HG03457 (cell line): Measurements from ENCODE around the gene RAB17.

Experiments used
- ATAC-seq: cut with Tn5 transposase; IDR thresholded peaks from one replicate; pipeline ENCODE4 v1.9.1; 2021; ENCODE audit warnings: moderate number of reproducible peaks; ENCODE audit not compliant: unreplicated experiment

RAB17 gene

GRCh38 chr2:237581326-237581725 lies 9.2 kb downstream of the RAB17 start:
- no peak for ATAC-seq

- ATAC-seq = no peak
These were observed 12.3 kb downstream of the RAB17 start for GRCh38 chr2:237577956-237578870.

GRCh38 chr2:237577458-237577857 lies 13.1 kb downstream of the RAB17 start:
- no peak for ATAC-seq

DNA sequence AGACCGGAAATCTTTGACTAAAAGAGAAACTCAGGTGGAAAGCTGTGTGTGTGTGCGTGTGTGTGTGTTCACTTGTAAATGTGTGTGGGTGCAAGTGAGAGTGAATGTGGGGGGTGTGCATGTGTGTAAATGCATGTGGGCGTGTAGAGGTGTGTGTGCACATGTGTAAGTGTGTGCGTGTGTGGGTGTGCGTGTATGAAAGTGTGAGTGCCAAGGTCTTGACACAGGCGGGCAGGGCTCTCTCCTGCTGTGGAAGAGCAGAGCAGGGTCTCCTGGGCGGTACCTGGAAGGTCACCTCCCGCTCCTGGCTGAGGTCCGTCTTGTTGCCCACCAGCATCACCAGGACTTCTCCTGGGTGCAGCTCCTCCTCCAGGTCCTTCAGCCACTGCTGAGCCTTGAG lies 13.6 kb downstream of the RAB17 start:
- ATAC-seq = no peak

- no peak for ATAC-seq
These were observed 14.4 kb downstream of the RAB17 start for GRCh38 chr2:237575869-237576862.

DNA sequence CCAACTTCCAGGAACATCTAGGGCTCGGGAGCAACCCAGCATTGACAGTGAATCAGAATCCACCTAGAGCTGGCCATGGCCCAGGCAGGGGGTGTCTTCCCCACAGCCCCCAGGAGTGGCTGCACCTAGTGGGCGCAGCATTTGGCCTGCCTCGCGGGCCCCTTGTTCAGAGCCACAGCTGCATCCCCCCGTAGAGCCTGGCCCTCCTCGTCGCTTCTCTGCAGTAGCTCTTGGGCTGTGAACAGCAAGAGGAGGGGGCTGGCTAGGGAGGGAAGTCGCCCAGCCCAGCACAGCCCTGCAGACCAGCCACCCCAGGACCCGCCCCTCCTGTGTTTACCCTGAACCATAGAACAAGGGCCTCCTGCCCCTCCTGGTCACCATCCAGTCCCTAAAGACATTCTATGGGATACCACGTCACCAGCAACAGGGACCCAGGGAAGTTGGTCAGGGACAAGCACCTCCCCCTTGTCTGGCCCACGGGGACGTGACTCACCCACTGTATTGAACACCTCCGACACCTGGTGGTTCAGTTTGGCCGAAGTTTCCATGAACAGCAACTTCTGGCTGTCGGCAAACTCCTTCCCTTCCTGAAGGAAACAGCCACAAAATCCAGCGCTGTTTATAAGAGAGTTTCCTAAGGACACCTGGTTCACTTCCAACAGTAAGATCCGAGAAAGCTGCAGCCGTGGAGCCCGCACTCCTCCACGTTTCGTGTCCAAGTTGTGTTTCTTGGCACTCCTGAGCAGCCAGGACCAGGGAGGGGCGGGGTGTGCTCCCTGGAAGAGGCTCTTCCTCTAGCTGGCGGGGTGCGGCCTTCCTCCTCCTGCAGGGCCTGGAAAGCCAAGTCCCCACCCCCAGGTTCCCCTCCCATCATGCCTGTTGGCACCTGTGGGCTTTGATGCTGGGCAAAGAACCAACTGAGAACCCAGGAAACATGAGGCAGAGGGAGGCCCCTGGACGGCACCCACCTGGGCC lies 15.4 kb downstream of the RAB17 start:
- no peak for ATAC-seq

DNA sequence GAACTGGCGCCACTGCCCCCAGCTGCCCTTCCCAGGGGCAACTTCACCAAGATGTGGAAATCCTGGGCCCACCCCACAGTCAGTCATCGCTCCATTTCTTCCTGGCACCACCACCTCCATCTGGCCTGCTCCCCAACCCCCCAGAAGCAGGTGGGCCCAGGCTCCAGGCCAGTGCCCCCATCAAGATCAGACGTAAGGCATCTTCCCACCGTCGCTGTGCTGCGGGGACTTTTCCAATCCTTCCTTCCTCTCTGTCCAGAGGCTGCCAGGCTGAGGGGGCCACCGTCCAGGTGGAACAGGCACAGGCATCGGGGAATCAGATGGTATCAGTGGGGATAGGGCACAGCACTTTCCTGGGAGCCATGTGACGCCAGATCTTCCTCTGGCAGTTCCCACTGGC lies 16.1 kb downstream of the RAB17 start:
- no peak for ATAC-seq

DNA sequence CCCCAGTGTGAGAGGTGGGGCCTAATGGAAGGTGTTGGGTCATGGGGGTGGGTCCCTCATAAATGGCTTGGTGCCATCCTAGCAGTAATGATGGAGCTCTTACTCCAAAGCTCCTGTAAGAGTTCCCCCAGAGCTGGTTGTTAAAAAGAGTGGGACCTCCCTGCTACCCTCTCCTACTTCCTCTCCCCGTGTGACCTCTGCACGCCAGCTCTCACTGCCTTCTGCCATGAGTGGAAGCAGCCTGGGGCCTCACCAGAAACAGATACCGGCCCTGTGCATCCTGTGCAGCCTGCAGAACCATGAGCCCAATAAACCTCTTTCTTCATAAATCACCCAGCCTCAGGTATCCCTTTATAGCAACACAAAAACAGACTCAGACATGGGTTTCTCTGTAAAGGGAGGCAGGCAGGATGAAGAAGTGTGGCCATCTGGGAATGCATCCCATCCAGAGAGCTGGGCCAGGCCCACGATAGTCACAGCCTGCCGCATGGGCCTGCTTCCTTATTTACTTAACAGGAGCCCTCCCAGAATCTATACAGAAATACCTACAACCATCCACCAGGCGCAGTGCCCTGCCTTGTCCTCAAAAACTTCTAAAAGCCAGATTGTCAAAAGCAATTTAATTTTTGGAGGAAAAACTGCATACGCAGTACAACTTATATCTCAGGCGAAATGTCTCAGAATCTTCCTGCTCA lies 16.7 kb downstream of the RAB17 start:
- ATAC-seq = no peak

DNA sequence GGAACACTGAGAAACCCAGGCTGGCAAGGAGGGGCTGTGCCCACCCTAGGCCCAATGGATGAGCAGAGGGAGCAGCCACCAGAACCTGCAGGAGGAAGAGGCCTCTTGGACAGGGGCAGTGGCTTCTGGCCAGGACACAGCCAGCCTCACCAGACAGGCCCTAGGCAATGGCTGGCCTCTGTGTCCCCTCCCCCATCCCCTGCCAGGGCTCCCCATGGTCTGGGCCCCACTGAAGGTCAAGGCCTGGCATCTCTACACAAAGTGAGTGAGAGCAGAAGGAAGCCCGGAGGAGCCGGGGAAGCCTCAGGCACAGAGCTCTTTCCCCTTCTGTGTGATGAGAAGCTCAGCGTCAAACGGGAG lies 17.8 kb downstream of the RAB17 start:
- ATAC-seq = no peak

- peak; percentile 72 for ATAC-seq
These were observed 18.4 kb downstream of the RAB17 start for GRCh38 chr2:237572021-237572741.

GRCh38 chr2:237571551-237571950 lies 19.0 kb downstream of the RAB17 start:
- no peak for ATAC-seq

GRCh38 chr2:237570776-237571335 lies 19.7 kb downstream of the RAB17 start:
- ATAC-seq = no peak

- no peak for ATAC-seq
These were observed 20.6 kb downstream of the RAB17 start for GRCh38 chr2:237569896-237570295.

DNA sequence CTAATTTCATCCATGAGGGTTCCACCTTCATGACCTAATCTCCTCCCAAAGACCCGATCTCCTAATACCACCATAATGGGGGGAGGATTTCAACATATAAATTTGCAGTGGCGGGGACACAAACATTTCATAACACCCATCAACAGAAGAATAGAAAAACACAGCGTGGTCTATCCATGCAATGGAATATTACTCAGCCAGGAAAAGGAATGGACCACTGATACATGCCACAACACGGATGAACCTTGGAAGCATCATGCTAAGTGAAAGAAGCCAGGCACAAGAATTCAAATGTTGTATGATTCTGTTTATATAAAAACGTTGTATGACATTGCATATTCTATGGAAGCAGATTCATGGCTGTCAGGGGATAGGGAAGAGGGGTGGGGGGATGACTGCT lies 21.5 kb downstream of the RAB17 start:
- ATAC-seq = no peak

- no peak for ATAC-seq
These were observed 22.3 kb downstream of the RAB17 start for GRCh38 chr2:237568121-237568660.

DNA sequence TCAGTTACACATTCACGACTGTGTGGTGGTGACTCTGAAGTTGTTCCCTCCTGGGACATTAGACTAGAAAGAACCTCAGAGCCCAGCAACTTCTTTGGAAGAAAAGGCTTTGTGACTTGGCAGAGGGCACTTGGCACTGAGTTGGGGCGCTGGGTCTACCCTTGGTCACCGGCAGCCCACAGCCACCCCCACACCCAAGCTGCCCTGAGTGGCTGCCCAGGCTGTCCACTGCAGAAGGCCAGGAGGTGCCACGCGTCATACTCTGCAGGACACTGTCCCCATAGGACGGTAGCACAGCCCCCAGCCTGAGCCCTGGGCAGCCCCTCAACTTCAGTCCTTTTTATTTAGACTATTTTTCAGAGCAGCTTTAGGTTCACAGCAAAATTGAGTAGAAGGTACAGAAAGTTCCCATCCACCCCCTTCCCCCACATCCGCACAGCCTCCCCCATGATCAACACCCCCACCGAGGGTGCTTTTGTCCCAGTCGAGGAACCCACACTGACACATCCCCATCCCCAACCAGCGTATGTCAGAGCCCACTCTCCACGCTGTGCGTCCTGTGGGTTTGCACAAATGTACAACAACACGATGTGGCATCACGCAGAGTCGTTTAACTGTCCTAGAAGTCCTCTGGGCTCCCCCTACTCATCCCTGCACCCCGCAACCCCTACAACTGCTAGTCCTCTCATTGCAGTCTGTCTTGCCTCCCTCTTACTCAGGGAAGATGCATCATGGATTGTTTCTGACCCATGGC lies 23.1 kb downstream of the RAB17 start:
- no peak for ATAC-seq

DNA sequence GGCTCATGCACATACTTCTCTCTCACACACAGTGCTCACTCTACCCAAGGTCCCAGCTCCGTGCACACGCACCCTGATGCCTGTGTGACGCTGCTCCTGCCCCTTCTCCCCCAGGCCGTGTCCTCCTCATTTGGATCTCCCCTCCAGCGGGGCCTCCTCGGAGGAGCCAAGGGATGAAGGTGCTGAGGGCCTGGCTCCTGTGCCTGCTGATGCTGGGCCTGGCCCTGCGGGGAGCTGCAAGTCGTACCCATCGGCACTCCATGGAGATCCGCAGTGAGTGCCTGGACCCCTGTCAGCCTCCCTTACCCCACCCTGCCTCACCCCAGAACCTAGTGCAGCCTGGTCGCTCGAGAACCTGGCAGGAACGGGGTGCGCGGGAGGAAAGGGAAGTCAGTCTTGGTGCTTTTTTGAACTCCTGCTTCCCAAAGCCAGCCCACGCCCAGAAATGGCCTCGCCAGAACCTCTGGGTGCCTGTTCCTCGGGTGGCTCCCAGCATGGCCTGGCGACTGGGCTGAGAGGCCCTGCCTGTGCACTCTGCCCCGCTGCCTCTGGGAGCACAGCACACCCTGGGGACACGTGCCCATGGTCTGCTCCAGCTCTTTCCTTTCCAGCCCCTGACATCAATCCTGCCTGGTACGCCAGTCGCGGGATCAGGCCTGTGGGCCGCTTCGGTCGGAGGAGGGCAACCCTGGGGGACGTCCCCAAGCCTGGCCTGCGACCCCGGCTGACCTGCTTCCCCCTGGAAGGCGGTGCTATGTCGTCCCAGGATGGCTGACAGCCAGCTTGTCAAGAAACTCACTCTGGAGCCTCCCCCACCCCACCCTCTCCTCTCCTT lies 23.9 kb downstream of the RAB17 start, which contains the start of gene PRLH:
Gene PRLH, plus strand, starts transcription at position 174 of the 835 bp plus-strand sequence. Its CDS starts 0 bp downstream, at position 174.
- no peak for ATAC-seq
